MCF 10A (cell line): ENCODE results near the gene MAPK11. TPM values are rescaled to one million over a fixed set of nuclear protein-coding genes. Genes with fewer than 3 reads are reported as not detected.

ENCODE experiments used
- BruUV-seq: library from RNA; stranded (reverse); fragments of 400-500 nt; replicated peaks from 2 replicates; lab custom pipeline; 2021; lab: Mats Ljungman, UMichigan
- CTCF ChIA-PET: fragments of 300-600 bp; sonication (Branson Sonifier 250); formaldehyde crosslinking; extraction: SDS; loops from one replicate; lab custom pipeline; 2021; ENCODE audit warnings: antibody characterized with exemption, inconsistent platforms; lab: Yijun Ruan, JAX
- POLR2A ChIA-PET: fragments of 300-600, 350-650 bp; sonication (Branson Sonifier 250); formaldehyde crosslinking; extraction: SDS; loops from one replicate; lab custom pipeline; 2020; ENCODE audit warnings: antibody characterized with exemption, inconsistent platforms; lab: Yijun Ruan, JAX
- DNase-seq: peaks from one replicate; pipeline ENCODE4 v3.0.0-alpha.2; 2018; ENCODE audit not compliant: unreplicated experiment
- H3K27ac Mint-ChIP-seq: one replicate; pipeline ENCODE4 v1.8.0; 2022; ENCODE audit warnings: mild to moderate bottlenecking, low read depth, mixed read lengths; ENCODE audit not compliant: unreplicated experiment
- H3K27me3 Mint-ChIP-seq: one replicate; pipeline ENCODE4 v1.8.0; 2022; ENCODE audit warnings: mixed read lengths; ENCODE audit not compliant: insufficient read depth, unreplicated experiment
- H3K36me3 Mint-ChIP-seq: one replicate; pipeline ENCODE4 v1.8.0; 2022; ENCODE audit warnings: mild to moderate bottlenecking, moderate library complexity, mixed read lengths; ENCODE audit not compliant: insufficient read depth, unreplicated experiment
- H3K4me1 Mint-ChIP-seq: one replicate; pipeline ENCODE4 v1.8.0; 2022; ENCODE audit warnings: mixed read lengths; ENCODE audit not compliant: insufficient read depth, unreplicated experiment
- H3K4me3 Mint-ChIP-seq: one replicate; pipeline ENCODE4 v1.8.0; 2022; ENCODE audit warnings: mild to moderate bottlenecking, moderate library complexity, mixed read lengths; ENCODE audit not compliant: unreplicated experiment
- H3K9me3 Mint-ChIP-seq: one replicate; pipeline ENCODE4 v1.8.0; 2022; ENCODE audit warnings: mixed read lengths; ENCODE audit not compliant: unreplicated experiment
- intact Hi-C: fragments of 100-400 bp; cut with micrococcal nuclease; formaldehyde crosslinking; loops from 2 replicates; pipeline ENCODE4 v1.14.1; 2022
- total RNA-seq: library from RNA; stranded (reverse); gene quantifications from 2 replicates; pipeline ENCODE4 v1.2.3, GENCODE V29; 2022
- TF ChIP-seq, protein P1 (sequence below): fragments of 200-600 bp; IDR thresholded peaks from one replicate; pipeline ENCODE4 v1.8.0; 2022; ENCODE audit warnings: antibody characterized with exemption, mild to moderate bottlenecking; ENCODE audit not compliant: unreplicated experiment

Gene MAPK11
- total RNA-seq, 1 experiment from 2014 or later = 10.4 TPM

DNA sequence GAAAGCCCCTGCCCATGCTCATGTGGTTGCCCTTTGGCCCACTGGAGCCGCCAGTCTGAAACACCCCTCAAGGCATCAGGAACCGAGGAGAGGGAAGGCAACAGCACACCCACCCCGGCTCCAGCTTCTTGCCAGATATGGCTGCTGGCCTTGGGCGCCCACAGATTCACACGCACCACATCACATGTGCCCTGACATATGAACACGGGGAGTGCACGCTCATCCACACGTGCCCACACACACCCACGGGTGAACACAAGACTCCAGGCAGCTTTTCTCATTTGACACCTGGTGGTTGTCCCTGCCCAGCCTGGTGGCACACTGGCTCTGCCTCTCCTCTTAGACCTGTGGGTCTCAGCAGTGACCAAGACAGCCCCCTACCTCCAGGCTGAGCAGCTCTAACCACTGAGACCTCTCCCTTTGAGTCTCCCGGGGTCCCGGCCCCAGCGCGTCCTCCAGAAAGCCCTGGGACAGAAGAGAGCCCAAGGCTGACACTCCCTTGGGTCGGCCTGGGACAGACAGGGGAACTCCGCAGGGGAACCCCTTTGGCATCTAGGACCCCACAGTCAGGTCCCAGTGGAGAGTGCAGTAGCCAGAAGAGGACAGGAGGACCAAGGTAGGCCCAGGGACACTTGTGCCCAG, 6.0 kb downstream of the MAPK11 start:
- Mint-ChIP-seq H3K4me1 (peaks cover 11% of the 10 kb centered on the region), H3K27ac (no peak overlapping the region), H3K27me3 (no peaks in the 10 kb centered on the region), H3K9me3 (no peaks in the 10 kb centered on the region), H3K36me3 (no peaks in the 10 kb centered on the region), H3K4me3 (no peak overlapping the region)
- TF ChIP-seq, protein P1, sequence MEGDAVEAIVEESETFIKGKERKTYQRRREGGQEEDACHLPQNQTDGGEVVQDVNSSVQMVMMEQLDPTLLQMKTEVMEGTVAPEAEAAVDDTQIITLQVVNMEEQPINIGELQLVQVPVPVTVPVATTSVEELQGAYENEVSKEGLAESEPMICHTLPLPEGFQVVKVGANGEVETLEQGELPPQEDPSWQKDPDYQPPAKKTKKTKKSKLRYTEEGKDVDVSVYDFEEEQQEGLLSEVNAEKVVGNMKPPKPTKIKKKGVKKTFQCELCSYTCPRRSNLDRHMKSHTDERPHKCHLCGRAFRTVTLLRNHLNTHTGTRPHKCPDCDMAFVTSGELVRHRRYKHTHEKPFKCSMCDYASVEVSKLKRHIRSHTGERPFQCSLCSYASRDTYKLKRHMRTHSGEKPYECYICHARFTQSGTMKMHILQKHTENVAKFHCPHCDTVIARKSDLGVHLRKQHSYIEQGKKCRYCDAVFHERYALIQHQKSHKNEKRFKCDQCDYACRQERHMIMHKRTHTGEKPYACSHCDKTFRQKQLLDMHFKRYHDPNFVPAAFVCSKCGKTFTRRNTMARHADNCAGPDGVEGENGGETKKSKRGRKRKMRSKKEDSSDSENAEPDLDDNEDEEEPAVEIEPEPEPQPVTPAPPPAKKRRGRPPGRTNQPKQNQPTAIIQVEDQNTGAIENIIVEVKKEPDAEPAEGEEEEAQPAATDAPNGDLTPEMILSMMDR = no peak
- intact Hi-C loops = no loop called here
- ChIA-PET CTCF (interaction anchor here (0.9 to 1.3 kb wide), 4 partner anchors 8 to 78 kb away, joined by 4 to 5 read pairs (median 4); no protein-coding TSS in a partner anchor), POLR2A (interaction anchor here (2.3 kb wide), 1 partner anchor 13 kb away, joined by 11 read pairs; the partner anchor contains the start of gene HDAC10)
- DNase-seq = no peak
- BruUV-seq = no TSS peak

DNA sequence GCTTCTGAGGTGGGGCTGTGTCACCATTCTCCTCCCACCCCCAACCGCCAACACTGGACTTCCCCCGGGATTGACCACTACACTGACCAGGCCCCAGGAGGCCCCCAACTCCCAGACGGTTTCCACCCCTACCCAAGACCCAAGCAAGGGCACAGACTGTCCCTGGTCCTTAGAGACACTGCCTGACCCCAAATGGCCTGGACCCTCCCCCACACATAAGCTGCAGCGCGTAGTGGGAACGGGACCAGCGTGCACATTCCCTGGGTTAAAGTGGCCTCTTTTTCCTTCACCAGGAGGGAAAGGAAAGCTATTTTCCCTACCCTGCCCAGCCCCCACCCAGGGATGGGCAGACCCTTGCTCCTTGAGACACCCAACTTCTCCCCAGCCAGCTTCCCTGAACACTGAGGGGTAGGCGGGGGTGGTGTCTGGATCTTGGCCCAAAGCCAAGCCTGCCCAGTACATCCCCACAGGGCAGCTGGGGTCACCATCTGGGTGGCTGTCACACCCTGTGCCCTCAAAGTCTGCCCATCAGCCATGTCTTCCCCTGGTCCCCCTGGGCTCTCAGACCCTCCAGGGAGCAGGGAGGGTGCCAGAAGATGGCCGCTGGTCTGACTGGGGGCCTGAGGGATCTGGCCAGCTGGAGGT, 7.1 kb downstream of the MAPK11 start:
- no TSS peak for BruUV-seq

DNA sequence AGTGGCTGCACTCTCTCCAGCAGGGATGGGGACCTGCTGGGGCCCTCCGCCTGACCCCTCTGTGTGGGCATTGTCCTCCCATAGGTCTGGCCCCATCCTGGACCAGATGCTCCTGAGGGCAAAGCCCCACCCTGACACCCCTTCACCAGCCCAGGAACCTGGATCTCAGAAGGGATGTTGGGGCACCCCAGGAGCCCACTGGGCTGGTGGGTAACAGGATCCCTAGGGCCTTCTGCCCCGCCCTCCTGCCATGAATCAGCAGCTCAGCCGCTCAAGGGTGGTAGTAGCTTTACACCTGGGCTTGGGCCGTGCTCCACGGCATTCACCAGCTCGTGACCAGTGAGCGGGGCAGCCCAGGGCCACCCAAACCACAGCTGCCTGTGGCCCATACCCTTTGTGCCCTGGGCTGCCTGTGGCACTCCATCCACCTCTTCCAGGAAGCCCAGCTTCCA, 7.7 kb downstream of the MAPK11 start:
- Mint-ChIP-seq H3K4me1 (peaks cover 5% of the 10 kb centered on the region), H3K4me3 (peak overlapping the region; percentile 66), H3K27ac (no peak overlapping the region), H3K27me3 (no peaks in the 10 kb centered on the region), H3K36me3 (no peaks in the 10 kb centered on the region), H3K9me3 (no peaks in the 10 kb centered on the region)
- peak; percentile 62 for DNase-seq
- TF ChIP-seq, protein P1 = no peak
- no TSS peak for BruUV-seq
- intact Hi-C loops = no loop called here
- CTCF ChIA-PET = interaction anchor here (0.6 to 1.6 kb wide), 3 partner anchors 10 to 35 kb away, joined by 3 to 9 read pairs (median 4); no protein-coding TSS in a partner anchor
- POLR2A ChIA-PET = interaction anchor here (0.9 to 2.3 kb wide), 5 partner anchors 11 to 44 kb away, joined by 3 to 11 read pairs (median 4); partner anchors contain the start of genes HDAC10 and PLXNB2

More for the DNA sequence above, 7.1 kb downstream of the MAPK11 start:
- Mint-ChIP-seq H3K27me3 (no peaks in the 10 kb centered on the region), H3K36me3 (no peaks in the 10 kb centered on the region), H3K27ac (no peak overlapping the region), H3K9me3 (no peaks in the 10 kb centered on the region), H3K4me1 (peaks cover 5% of the 10 kb centered on the region), H3K4me3 (no peak overlapping the region)
- CTCF ChIA-PET = interaction anchor here (0.6 to 1.6 kb wide), 5 partner anchors 9 to 35 kb away, joined by 3 to 9 read pairs (median 4); no protein-coding TSS in a partner anchor
- no peak for DNase-seq
- TF ChIP-seq, protein P1 = no peak
- intact Hi-C loops = no loop called here
- POLR2A ChIA-PET = interaction anchor here (0.9 to 2.3 kb wide), 5 partner anchors 12 to 43 kb away, joined by 3 to 11 read pairs (median 4); partner anchors contain the start of genes HDAC10 and PLXNB2
